ENCODE data around the gene IMP4. TPM values are rescaled to one million over a fixed set of nuclear protein-coding genes. Genes with fewer than 3 reads are reported as not detected.

The IMP4 gene
- total and polyA plus RNA-seq, 9 donors, result 24.8 to 74.0 (median 54.4) TPM

DNA sequence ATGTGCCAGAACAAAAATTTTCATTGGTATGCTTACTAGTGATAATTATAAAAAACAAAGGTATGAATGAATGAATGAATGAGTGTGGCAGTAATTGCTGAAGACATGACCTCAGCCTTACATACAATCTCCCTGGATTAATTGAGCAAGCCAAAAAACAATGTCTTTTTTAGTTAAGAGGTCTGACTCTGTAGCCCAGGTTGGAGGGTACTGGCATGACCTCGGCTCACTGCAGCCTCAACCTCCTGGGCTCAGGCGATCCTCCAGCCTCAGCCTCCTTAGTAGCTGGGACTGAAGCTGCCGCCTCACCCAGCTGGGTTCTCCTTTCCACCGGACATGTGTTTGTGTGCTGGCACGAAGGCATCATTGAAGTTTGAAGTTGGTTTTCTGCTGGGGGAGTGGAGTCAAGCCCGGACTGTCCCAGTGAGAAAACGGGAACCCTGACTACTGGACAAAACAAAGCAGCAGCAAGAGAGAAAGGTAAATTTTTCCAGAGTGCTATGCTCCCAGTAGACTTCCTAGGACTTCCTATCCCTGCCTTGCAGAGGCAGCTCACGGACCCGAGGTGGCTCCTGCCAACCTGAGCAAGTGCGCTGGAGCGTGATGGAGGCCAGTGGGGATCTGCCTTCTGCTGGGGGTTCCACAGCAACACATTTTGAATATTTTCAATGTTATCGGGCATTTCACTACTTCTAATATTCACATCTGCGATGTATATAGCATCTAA lies 6.4 kb upstream of the IMP4 start:
- no peak for TF ChIP-seq EP300 (IDR thresholded peaks at IDR 0.05)
- TF ChIP-seq, protein P1, sequence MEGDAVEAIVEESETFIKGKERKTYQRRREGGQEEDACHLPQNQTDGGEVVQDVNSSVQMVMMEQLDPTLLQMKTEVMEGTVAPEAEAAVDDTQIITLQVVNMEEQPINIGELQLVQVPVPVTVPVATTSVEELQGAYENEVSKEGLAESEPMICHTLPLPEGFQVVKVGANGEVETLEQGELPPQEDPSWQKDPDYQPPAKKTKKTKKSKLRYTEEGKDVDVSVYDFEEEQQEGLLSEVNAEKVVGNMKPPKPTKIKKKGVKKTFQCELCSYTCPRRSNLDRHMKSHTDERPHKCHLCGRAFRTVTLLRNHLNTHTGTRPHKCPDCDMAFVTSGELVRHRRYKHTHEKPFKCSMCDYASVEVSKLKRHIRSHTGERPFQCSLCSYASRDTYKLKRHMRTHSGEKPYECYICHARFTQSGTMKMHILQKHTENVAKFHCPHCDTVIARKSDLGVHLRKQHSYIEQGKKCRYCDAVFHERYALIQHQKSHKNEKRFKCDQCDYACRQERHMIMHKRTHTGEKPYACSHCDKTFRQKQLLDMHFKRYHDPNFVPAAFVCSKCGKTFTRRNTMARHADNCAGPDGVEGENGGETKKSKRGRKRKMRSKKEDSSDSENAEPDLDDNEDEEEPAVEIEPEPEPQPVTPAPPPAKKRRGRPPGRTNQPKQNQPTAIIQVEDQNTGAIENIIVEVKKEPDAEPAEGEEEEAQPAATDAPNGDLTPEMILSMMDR (IDR thresholded peaks at IDR 0.05), result no peak
- no peak for TF ChIP-seq POLR2A (IDR thresholded peaks at IDR 0.05)
- H3K36me3 ChIP-seq, result no peaks in the 10 kb centered on the region
- H3K27ac ChIP-seq, result no peak overlapping the region
- no peaks in the 10 kb centered on the region for H3K9me3 ChIP-seq
- no peaks in the 10 kb centered on the region for H3K4me1 ChIP-seq (ENCODE audit: insufficient read depth)
- H3K4me3 ChIP-seq, result no peak overlapping the region
- intact Hi-C loops (cut with DNase I), result loop anchor here in 3 of 4 donors (5.0 to 10.0 kb wide), 3 partner anchors 152 to 459 kb away; partner anchors contain the start of genes MZT2B (in 1 of the 3) and SMPD4 (in 1 of the 3)
- 76 to 82% (median 81%) methylated on average over 13 of the region's 13 CpGs for WGBS, 3 donors
- no peaks in the 10 kb centered on the region for H3K27me3 ChIP-seq
- no peak for DNase-seq

DNA sequence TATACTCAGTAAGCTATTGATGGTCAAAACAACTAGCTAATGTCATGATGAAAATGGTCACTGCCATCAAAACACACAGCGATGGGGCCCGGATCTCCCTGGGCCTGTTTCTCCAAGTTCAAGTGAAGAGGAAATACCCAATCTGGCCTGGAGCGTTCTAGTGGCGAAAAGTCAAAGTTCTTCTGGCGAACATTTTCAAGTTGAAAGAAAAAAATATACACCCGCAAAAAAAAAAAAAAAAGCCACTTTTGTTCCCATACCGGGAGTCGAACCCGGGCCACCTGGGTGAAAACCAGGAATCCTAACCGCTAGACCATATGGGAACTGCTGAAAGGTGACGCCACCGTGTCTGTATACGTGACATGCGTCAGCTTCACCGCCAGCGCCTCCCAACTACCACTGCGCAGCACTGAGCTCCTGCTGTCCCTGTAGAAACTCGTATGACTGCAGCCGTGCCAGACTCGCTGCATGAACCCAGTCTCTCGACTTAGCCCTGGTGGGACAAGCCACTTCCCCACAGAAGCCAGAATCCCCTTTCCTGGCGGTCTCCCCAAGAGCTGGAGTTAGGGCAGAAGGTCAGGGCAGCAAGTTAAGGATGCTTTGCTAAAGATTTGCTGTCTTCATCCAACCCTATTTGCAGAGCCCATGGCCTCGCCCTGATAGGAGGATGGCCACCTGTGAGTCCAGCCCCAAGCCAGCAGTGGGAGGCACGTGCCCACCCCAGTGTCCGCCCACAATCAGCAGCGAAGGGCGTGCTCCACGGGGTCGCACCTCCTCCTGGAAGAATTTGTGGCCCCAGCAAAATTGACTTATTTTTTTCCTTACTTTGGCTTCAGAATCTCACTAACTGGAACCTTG lies 5.6 kb upstream of the IMP4 start:
- H3K4me1 ChIP-seq (ENCODE audit: insufficient read depth), result no peaks in the 10 kb centered on the region
- peak; percentile 56 to 80 (median 70) for DNase-seq
- TF ChIP-seq EP300 (IDR thresholded peaks at IDR 0.05) (no peak), POLR2A (IDR thresholded peaks at IDR 0.05) (no peak)
- TF ChIP-seq, protein P1 (IDR thresholded peaks at IDR 0.05), result no peak
- H3K4me3 ChIP-seq, result no peak overlapping the region
- no peak overlapping the region for H3K27ac ChIP-seq
- WGBS, 3 donors, result 19 to 26% (median 19%) methylated on average over 28 to 29 of the region's 29 CpGs
- H3K9me3 ChIP-seq, result no peaks in the 10 kb centered on the region
- intact Hi-C loops (cut with DNase I), result loop anchor here in 3 of 4 donors (5.0 to 10.0 kb wide), 3 partner anchors 152 to 460 kb away; partner anchors contain the start of genes MZT2B (in 1 of the 3) and SMPD4 (in 1 of the 3)
- no peaks in the 10 kb centered on the region for H3K36me3 ChIP-seq
- no peaks in the 10 kb centered on the region for H3K27me3 ChIP-seq

DNA sequence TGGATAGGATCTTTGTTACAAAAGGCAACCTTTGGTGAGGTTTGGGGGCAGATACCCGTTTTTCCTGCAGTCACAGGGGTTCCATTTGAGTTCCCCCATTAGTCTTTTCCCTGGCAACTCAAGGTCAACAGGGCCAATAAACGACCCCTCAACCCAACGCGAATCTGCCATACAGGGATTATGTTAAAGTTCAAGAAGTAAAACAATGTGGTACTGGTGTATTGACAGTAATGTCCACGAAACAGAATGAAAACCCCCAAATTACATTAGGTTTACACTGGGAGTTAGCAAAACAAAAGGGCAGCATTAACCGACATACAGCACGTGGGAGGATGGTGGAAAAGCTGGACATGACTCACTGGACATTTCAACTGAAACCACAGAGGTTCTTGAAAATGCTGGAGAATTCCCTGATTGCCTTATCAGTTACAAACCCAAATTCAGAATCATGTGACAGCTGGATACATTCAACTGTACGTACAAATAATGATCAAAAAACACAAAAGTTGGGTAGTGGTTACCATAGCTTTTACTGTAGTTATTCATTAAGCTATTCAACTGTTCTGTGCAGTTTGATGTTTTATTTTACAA lies 4.9 kb upstream of the IMP4 start:
- H3K4me3 ChIP-seq, result no peak overlapping the region
- H3K9me3 ChIP-seq, result no peaks in the 10 kb centered on the region
- H3K27ac ChIP-seq, result no peak overlapping the region
- H3K36me3 ChIP-seq, result no peaks in the 10 kb centered on the region
- intact Hi-C loops (cut with DNase I), result loop anchor here in 3 of 4 donors (5.0 to 10.0 kb wide), 3 partner anchors 153 to 461 kb away; partner anchors contain the start of genes MZT2B (in 1 of the 3) and SMPD4 (in 1 of the 3)
- no peaks in the 10 kb centered on the region for H3K27me3 ChIP-seq
- H3K4me1 ChIP-seq (ENCODE audit: insufficient read depth), result no peaks in the 10 kb centered on the region
- TF ChIP-seq POLR2A (IDR thresholded peaks at IDR 0.05) (no peak), EP300 (IDR thresholded peaks at IDR 0.05) (no peak)
- TF ChIP-seq, protein P1 (IDR thresholded peaks at IDR 0.05), result no peak
- no peak for DNase-seq
- 20 to 27% (median 25%) methylated on average over 8 of the region's 8 CpGs for WGBS, 3 donors

DNA sequence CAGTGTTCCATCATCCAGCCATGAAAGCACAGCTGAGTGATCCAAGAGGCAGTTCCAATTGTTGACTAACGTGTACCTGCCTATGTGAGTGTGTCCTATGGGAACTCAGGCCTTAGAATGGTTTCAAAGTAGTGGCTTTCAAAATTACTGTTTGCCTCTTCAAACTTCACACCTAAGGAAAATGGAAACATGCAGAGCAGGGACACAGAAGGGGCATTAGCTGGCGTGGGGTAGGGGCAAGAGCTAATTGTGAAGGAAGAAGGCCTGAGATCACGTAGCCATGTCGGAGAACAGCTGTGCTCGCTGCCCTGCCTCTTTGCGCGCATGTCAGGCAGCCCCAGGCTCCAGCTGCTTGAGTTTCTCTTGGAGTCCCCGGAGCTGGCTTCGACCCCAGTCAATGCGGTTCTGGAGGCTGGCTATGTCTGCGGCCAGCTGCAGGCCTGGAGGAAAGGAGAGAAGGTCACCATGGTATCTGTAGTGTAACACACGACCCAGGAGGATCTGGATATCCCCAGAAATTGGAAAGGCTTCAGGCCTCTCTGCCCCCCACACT lies 3.8 kb upstream of the IMP4 start:
- H3K27ac ChIP-seq, result no peak overlapping the region
- DNase-seq, result no peak
- H3K27me3 ChIP-seq, result no peaks in the 10 kb centered on the region
- no peaks in the 10 kb centered on the region for H3K9me3 ChIP-seq
- H3K4me3 ChIP-seq, result no peak overlapping the region
- H3K4me1 ChIP-seq (ENCODE audit: insufficient read depth), result peaks cover 3% of the 10 kb centered on the region
- TF ChIP-seq POLR2A (IDR thresholded peaks at IDR 0.05), result no peak
- no peak for TF ChIP-seq EP300 (IDR thresholded peaks at IDR 0.05)
- TF ChIP-seq, protein P1 (IDR thresholded peaks at IDR 0.05), result no peak
- no peaks in the 10 kb centered on the region for H3K36me3 ChIP-seq
- 82 to 93% (median 84%) methylated on average over 12 of the region's 12 CpGs for WGBS, 3 donors
- intact Hi-C loops (cut with DNase I), result loop anchor here in 3 of 4 donors (5.0 to 10.0 kb wide), 3 partner anchors 154 to 462 kb away; partner anchors contain the start of genes MZT2B (in 1 of the 3) and SMPD4 (in 1 of the 3)
